BJ (cell line): ENCODE results near the gene PYGL. TPM values are rescaled to one million over a fixed set of nuclear protein-coding genes. Genes with fewer than 3 reads are reported as not detected.

ENCODE experiments used
- CTCF ChIA-PET: fragments of 350-600 bp; formaldehyde crosslinking; extraction: SDS; loops from one replicate; lab custom pipeline; 2021; ENCODE audit warnings: antibody characterized with exemption, inconsistent platforms; lab: Yijun Ruan, JAX
- POLR2A ChIA-PET: fragments of 300-600 bp; sonication (Branson Sonifier 250); formaldehyde crosslinking; extraction: SDS; loops from one replicate; lab custom pipeline; 2021; ENCODE audit warnings: antibody characterized with exemption; lab: Charles Lee
- DNase-seq: peaks from one replicate; pipeline ENCODE4 v3.0.0-alpha.2; 2011; ENCODE audit warnings: low read depth
- H3K27me3 ChIP-seq: 2 replicates; pipeline ENCODE4 v1.6.0; 2011; ENCODE audit warnings: low read length; ENCODE audit not compliant: control insufficient read depth, insufficient read depth
- H3K36me3 ChIP-seq: 2 replicates; pipeline ENCODE4 v1.5.1; 2011; ENCODE audit warnings: low read length; ENCODE audit not compliant: control insufficient read depth, insufficient read depth
- H3K4me3 ChIP-seq: 2 replicates; pipeline ENCODE4 v1.5.1; 2011; ENCODE audit warnings: low read depth, mild to moderate bottlenecking, control low read depth, low read length
- CTCF ChIP-seq: IDR thresholded peaks from 2 replicates; pipeline ENCODE4 v1.5.1; 2011; ENCODE audit warnings: low read depth, mild to moderate bottlenecking, control low read depth, inconsistent platforms, low read length, moderate library complexity; ENCODE audit not compliant: insufficient read depth
- polyA plus RNA-seq: library from polyadenylated mRNA; depleted of rRNA; stranded (reverse); fragments of >200 nt; gene quantifications from 2 replicates; pipeline ENCODE4 v1.2.3, GENCODE V29; 2011

PYGL gene
- polyA plus RNA-seq, 1 experiment, result 36.4 TPM

- ChIA-PET POLR2A (no interaction called here), CTCF (interaction anchor here (1.2 to 2.2 kb wide), 3 partner anchors 10 to 11 kb away, joined by 3 to 11 read pairs (median 5); no protein-coding TSS in a partner anchor)
Measured at GRCh38 chr14:50871228-50871627, 73.1 kb downstream of the PYGL start.

GRCh38 chr14:50865391-50866076 lies 78.7 kb downstream of the PYGL start:
- TF ChIP-seq CTCF, result no peak
- Histone ChIP-seq H3K27me3 (peaks cover 2% of the 10 kb centered on the region), H3K36me3 (no peaks in the 10 kb centered on the region), H3K4me3 (no peak overlapping the region)
- POLR2A ChIA-PET, result no interaction called here
- no peak for DNase-seq
- CTCF ChIA-PET, result interaction anchor here (1.2 to 2.3 kb wide), 2 partner anchors 79 to 89 kb away, joined by 3 to 6 read pairs; no protein-coding TSS in a partner anchor

More at GRCh38 chr14:50871228-50871627, 73.1 kb downstream of the PYGL start:
- Histone ChIP-seq H3K27me3 (peaks cover 18% of the 10 kb centered on the region), H3K4me3 (no peak overlapping the region), H3K36me3 (no peaks in the 10 kb centered on the region)
- DNase-seq, result no peak
- no peak for TF ChIP-seq CTCF

GRCh38 chr14:50864946-50865345 lies 79.3 kb downstream of the PYGL start:
- CTCF ChIA-PET, result interaction anchor here (1.2 to 2.3 kb wide), 2 partner anchors 79 to 88 kb away, joined by 3 to 6 read pairs; no protein-coding TSS in a partner anchor

GRCh38 chr14:50864237-50864636 lies 80.0 kb downstream of the PYGL start:
- H3K27me3 ChIP-seq, result no peaks in the 10 kb centered on the region
- TF ChIP-seq CTCF, result no peak
- no peak for DNase-seq
- POLR2A ChIA-PET, result no interaction called here
- CTCF ChIA-PET, result interaction anchor here (0.7 kb wide), 1 partner anchor 8 kb away, joined by 3 read pairs; no protein-coding TSS in a partner anchor
- no peak overlapping the region for H3K4me3 ChIP-seq
- no peaks in the 10 kb centered on the region for H3K36me3 ChIP-seq

More at GRCh38 chr14:50864946-50865345, 79.3 kb downstream of the PYGL start:
- POLR2A ChIA-PET, result no interaction called here
- Histone ChIP-seq H3K27me3 (no peaks in the 10 kb centered on the region; the same call in 1 of the 2 replicates), H3K4me3 (no peak overlapping the region), H3K36me3 (no peaks in the 10 kb centered on the region)
- no peak for TF ChIP-seq CTCF
- DNase-seq, result no peak

GRCh38 chr14:50862036-50862570 lies 82.2 kb downstream of the PYGL start:
- no peaks in the 10 kb centered on the region for H3K36me3 ChIP-seq
- H3K4me3 ChIP-seq, result no peak overlapping the region
- ChIA-PET POLR2A (no interaction called here), CTCF (interaction anchor here (1.0 to 4.4 kb wide), 9 partner anchors 10 to 94 kb away, joined by 3 to 56 read pairs (median 6); partner anchors contain the start of gene ABHD12B)
- DNase-seq, result no peak
- no peaks in the 10 kb centered on the region for H3K27me3 ChIP-seq
- TF ChIP-seq CTCF, result no peak
